Measurements from ENCODE around the gene EYA2.
"Not testable (repeated sequence)": the region's sequence is repeated elsewhere in the genome, so short reads cannot be mapped to it uniquely, and the experiment has no call there.

EYA2 gene

GRCh38 chr20:46897328-46897880 lies 2.8 kb downstream of the EYA2 start:
- no peak for DNase-seq (ENCODE audit: low spot score)

GRCh38 chr20:46898423-46898822 lies 3.8 kb downstream of the EYA2 start:
- DNase-seq (ENCODE audit: low spot score): no peak

GRCh38 chr20:46899621-46900020 lies 5.0 kb downstream of the EYA2 start:
- DNase-seq (ENCODE audit: low spot score): no peak

GRCh38 chr20:46900086-46900485 lies 5.4 kb downstream of the EYA2 start:
- DNase-seq (ENCODE audit: low spot score): no peak

GRCh38 chr20:46900826-46901225 lies 6.2 kb downstream of the EYA2 start:
- no peak for DNase-seq (ENCODE audit: low spot score)

GRCh38 chr20:46901638-46902037 lies 7.0 kb downstream of the EYA2 start:
- DNase-seq (ENCODE audit: low spot score): no peak

GRCh38 chr20:46903256-46903655 lies 8.6 kb downstream of the EYA2 start:
- DNase-seq (ENCODE audit: low spot score): no peak

GRCh38 chr20:46903937-46904336 lies 9.3 kb downstream of the EYA2 start:
- DNase-seq (ENCODE audit: low spot score): no peak

GRCh38 chr20:46905364-46906125 lies 10.9 kb downstream of the EYA2 start:
- no peak for DNase-seq (ENCODE audit: low spot score)

- DNase-seq (ENCODE audit: low spot score): no peak
Measured at GRCh38 chr20:46913329-46914044, 18.8 kb downstream of the EYA2 start.

GRCh38 chr20:46914789-46915379 lies 20.2 kb downstream of the EYA2 start:
- DNase-seq (ENCODE audit: low spot score): no peak

- DNase-seq (ENCODE audit: low spot score): no peak
Measured at GRCh38 chr20:46915575-46916257, 21.1 kb downstream of the EYA2 start.

GRCh38 chr20:46916258-46916603 lies 21.6 kb downstream of the EYA2 start:
- no peak for DNase-seq (ENCODE audit: low spot score)

GRCh38 chr20:46917155-46917554 lies 22.5 kb downstream of the EYA2 start:
- no peak for DNase-seq (ENCODE audit: low spot score)

- no peak for DNase-seq (ENCODE audit: low spot score)
Measured at GRCh38 chr20:46920114-46920513, 25.5 kb downstream of the EYA2 start.

- not testable (repeated sequence) for DNase-seq (ENCODE audit: low spot score)
Measured at GRCh38 chr20:46922841-46923240, 28.2 kb downstream of the EYA2 start.

- DNase-seq (ENCODE audit: low spot score): no peak
Measured at GRCh38 chr20:46923550-46923949, 28.9 kb downstream of the EYA2 start.

- no peak for DNase-seq (ENCODE audit: low spot score)
Measured at GRCh38 chr20:46928580-46929132, 34.0 kb downstream of the EYA2 start.

GRCh38 chr20:46929902-46930301 lies 35.3 kb downstream of the EYA2 start:
- DNase-seq (ENCODE audit: low spot score): no peak

GRCh38 chr20:46930640-46931339 lies 36.1 kb downstream of the EYA2 start:
- no peak for DNase-seq (ENCODE audit: low spot score)

- no peak for DNase-seq (ENCODE audit: low spot score)
Measured at GRCh38 chr20:46931699-46932098, 37.1 kb downstream of the EYA2 start.
